Vagina (tissue), 2 donors: ENCODE results near the gene SLC46A3.

ENCODE experiments used
- CTCF ChIP-seq, 3 experiments: fragments of 450-650 bp in 2 of 3; fragments of 200-600 bp in 1 of 3; sonication (generic) in 1 of 3; IDR thresholded peaks; one replicate each; pipeline ENCODE4 v1.5.1; 2017 to 2019; ENCODE audit warnings: antibody characterized with exemption in 3 of 3, mild to moderate bottlenecking in 2 of 3, moderate library complexity in 2 of 3
- POLR2A ChIP-seq, 2 donors: fragments of 450-650 bp; IDR thresholded peaks; one replicate each; pipeline ENCODE4 v1.6.1; 2017; ENCODE audit warnings: antibody characterized with exemption in 2 of 2, mild to moderate bottlenecking in 2 of 2, moderate library complexity in 2 of 2

- TF ChIP-seq CTCF (IDR thresholded peaks at IDR 0.05) (no peak), POLR2A (IDR thresholded peaks at IDR 0.05) (no peak)
These were observed 13.2 kb downstream of the SLC46A3 start for GRCh38 chr13:28705461-28706083.
